Esophagus muscularis mucosa (tissue), 4 donors: ENCODE measurements around the gene BFSP2. TPM values are rescaled to one million over a fixed set of nuclear protein-coding genes. Genes with fewer than 3 reads are reported as not detected.
"Not testable (repeated sequence)": the region's sequence is repeated elsewhere in the genome, so short reads cannot be mapped to it uniquely, and the experiment has no call there.

Experiments
- DNase-seq: peaks from one replicate; pipeline ENCODE4 v3.0.0-alpha.2; 2017; ENCODE audit errors: extremely low spot score
- H3K27ac ChIP-seq, 4 donors: fragments of 200-600 bp; sonication (generic); replicated peaks in 1 of 4; 1 replicate in 3 of 4; 2 replicates in 1 of 4; pipeline ENCODE4 v1.5.1; 2016 to 2019; ENCODE audit warnings: mild to moderate bottlenecking in 1 of 4
- H3K27me3 ChIP-seq, 4 donors: fragments of 200-600 bp; sonication (generic); one replicate each; pipeline versions ENCODE4 v1.5.1 to v1.6.0; 2016 to 2019
- H3K36me3 ChIP-seq, 4 donors: fragments of 200-600 bp; sonication (generic); one replicate each; pipeline ENCODE4 v1.5.1; 2016 to 2019
- H3K4me1 ChIP-seq, 4 donors: fragments of 200-600 bp; sonication (generic); one replicate each; pipeline ENCODE4 v1.5.1; 2016 to 2019
- H3K4me3 ChIP-seq, 4 donors: fragments of 200-600 bp; sonication (generic); 1 replicate in 2 of 4; 2 replicates in 2 of 4; pipeline ENCODE4 v1.5.1; 2016 to 2019; ENCODE audit warnings: mild to moderate bottlenecking in 4 of 4, moderate library complexity in 1 of 4
- H3K9me3 ChIP-seq, 4 donors: fragments of 200-600 bp; sonication (generic); 1 replicate in 3 of 4; 2 replicates in 1 of 4; pipeline ENCODE4 v1.5.1; 2016 to 2019
- EP300 ChIP-seq: sonication (generic); formaldehyde crosslinking; IDR thresholded peaks from one replicate; pipeline ENCODE4 v1.6.1; 2017; ENCODE audit warnings: antibody characterized with exemption
- POLR2A ChIP-seq: fragments of 450-650 bp; IDR thresholded peaks from one replicate; pipeline ENCODE4 v1.6.1; 2017; ENCODE audit warnings: antibody characterized with exemption, moderate library complexity, mild to moderate bottlenecking, low read depth
- POLR2AphosphoS5 ChIP-seq, 2 donors: sonication (generic); formaldehyde crosslinking; IDR thresholded peaks; one replicate each; pipeline ENCODE4 v1.6.1; 2017; ENCODE audit warnings: antibody characterized with exemption in 2 of 2
- WGBS: methylation state at CpG from one replicate; pipeline ENCODE4 v1.1.5; 2018; 5-methylcytosine and 5-hydroxymethylcytosine counted together
- intact Hi-C: fragments of 100-400 bp; cut with DNase I; formaldehyde crosslinking; loops from one replicate; pipeline ENCODE4 v1.15.1; 2023
- total RNA-seq, 4 donors: library from RNA; depleted of rRNA; stranded (reverse); fragments of >200 nt; gene quantifications; one replicate each; pipeline versions ENCODE4 v1.1.0 to v1.2.1, GENCODE V29; 2016
- TF ChIP-seq, protein P1 (sequence below), 3 experiments: fragments of 200-600 bp in 2 of 3; fragments of 450-650 bp in 1 of 3; sonication (generic) in 2 of 3; IDR thresholded peaks; one replicate each; pipeline ENCODE4 v1.5.1; 2017 to 2019; ENCODE audit warnings: antibody characterized with exemption in 3 of 3, mild to moderate bottlenecking in 2 of 3, moderate library complexity in 1 of 3

BFSP2 gene
- total RNA-seq, 4 donors from 2014 or later, result not detected

DNA sequence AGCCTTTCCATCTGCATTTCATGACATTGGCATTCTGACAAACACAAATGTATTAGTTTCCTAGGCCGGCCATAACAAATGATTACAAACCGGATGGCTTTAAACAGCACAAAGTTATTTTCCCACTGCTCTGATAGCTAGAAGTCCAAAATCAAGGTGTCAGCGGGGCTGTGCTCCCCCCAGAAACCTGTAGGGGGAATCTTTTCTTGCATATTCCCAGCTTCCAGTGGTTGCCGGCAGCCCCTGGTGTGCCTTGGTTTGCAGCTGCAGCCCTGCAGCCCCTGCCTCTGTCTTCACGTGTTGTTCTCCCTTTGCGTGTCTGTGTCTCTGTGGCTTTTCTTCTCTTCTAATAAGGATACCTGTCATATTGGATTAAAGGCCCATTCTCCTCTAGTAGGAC lies 94.6 kb downstream of the BFSP2 start:
- no peaks in the 10 kb centered on the region for H3K36me3 ChIP-seq
- no peak overlapping the region for H3K27ac ChIP-seq
- no peak overlapping the region for H3K4me3 ChIP-seq
- WGBS, result 72% methylated on average over 6 of the region's 6 CpGs
- TF ChIP-seq POLR2AphosphoS5 (IDR thresholded peaks at IDR 0.05) (no peak), POLR2A (no peak)
- TF ChIP-seq, protein P1, sequence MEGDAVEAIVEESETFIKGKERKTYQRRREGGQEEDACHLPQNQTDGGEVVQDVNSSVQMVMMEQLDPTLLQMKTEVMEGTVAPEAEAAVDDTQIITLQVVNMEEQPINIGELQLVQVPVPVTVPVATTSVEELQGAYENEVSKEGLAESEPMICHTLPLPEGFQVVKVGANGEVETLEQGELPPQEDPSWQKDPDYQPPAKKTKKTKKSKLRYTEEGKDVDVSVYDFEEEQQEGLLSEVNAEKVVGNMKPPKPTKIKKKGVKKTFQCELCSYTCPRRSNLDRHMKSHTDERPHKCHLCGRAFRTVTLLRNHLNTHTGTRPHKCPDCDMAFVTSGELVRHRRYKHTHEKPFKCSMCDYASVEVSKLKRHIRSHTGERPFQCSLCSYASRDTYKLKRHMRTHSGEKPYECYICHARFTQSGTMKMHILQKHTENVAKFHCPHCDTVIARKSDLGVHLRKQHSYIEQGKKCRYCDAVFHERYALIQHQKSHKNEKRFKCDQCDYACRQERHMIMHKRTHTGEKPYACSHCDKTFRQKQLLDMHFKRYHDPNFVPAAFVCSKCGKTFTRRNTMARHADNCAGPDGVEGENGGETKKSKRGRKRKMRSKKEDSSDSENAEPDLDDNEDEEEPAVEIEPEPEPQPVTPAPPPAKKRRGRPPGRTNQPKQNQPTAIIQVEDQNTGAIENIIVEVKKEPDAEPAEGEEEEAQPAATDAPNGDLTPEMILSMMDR (IDR thresholded peaks at IDR 0.05), result peak; percentile 11 to 42 (median 25)
- no peaks in the 10 kb centered on the region for H3K27me3 ChIP-seq
- H3K4me1 ChIP-seq, result no peaks in the 10 kb centered on the region
- intact Hi-C loops, result no loop called here
- DNase-seq, result peak; percentile 88
- H3K9me3 ChIP-seq, result no peaks in the 10 kb centered on the region

DNA sequence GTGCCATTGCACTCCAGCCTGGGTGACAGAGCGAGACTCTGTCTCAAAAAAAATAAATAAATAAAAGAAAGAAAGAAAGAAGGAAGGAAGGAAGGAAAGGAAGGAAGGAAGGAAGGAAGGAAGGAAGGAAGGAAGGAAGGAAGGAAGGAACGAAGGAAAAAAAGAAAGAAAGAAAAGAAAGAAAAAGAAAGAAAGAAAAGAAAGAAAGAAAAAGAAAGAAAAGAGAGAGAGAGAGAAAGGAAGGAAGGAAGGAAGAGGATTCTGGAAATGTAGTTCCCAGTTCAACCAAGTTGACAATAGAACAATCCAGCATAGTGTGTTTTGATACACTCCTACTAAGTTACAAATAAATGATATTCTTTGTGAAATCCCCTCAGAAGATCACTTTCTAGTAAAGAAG lies 102.7 kb downstream of the BFSP2 start:
- H3K27me3 ChIP-seq, H3K9me3 ChIP-seq, H3K27ac ChIP-seq, H3K36me3 ChIP-seq, H3K4me3 ChIP-seq, intact Hi-C loops, H3K4me1 ChIP-seq, DNase-seq: not testable (repeated sequence)
- 100% methylated on average over 1 of the region's 2 CpGs for WGBS

DNA sequence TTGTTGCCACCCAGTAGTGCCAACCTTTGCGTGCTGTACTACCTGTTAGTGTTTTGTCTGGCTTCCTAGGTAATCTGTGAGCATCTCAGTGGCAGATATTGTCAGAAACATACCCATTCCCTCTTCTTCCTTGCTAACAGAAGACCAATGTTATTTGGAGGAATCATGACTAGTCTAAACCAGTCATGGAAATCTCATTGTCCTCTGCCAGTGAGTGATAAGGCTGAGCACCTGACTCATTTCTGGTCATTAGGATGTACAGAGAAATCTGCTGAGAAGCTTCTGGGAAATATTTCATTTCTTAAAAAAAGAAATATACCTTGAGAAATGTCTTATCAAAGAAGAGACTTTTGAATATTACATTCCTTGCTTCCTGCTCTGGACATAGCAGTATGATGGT lies 103.6 kb downstream of the BFSP2 start:
- Histone ChIP-seq H3K27ac (no peak overlapping the region), H3K9me3 (no peaks in the 10 kb centered on the region), H3K4me3 (no peak overlapping the region), H3K36me3 (no peaks in the 10 kb centered on the region), H3K4me1 (no peaks in the 10 kb centered on the region), H3K27me3 (no peaks in the 10 kb centered on the region)
- no peak for TF ChIP-seq EP300
- no peak for TF ChIP-seq POLR2AphosphoS5 (IDR thresholded peaks at IDR 0.05)
- no peak for TF ChIP-seq POLR2A
- TF ChIP-seq, protein P1 (IDR thresholded peaks at IDR 0.05), result no peak
- DNase-seq, result peak; percentile 24
- 100% methylated on average over 1 of the region's 1 CpG for WGBS
- intact Hi-C loops, result no loop called here

DNA sequence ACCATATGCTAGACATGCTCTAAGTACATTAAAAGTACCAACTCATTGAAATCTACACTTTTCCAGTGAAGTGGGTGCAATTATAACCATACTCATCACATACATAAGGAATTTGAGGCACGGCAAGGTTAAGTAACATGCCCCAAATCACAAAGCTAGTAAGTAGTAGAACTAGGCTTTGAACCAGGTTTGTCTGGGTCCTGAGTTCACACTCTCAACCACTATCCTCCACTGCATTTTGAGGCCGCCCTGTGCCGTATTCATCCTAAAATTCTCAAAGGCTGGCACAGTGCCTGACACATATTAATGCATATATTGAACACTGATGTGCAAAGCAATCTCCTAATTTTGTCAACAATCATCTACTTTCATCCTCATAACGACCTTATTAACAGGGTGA lies 104.9 kb downstream of the BFSP2 start:
- Histone ChIP-seq H3K27me3 (no peaks in the 10 kb centered on the region), H3K27ac (no peak overlapping the region), H3K9me3 (no peaks in the 10 kb centered on the region), H3K4me1 (no peaks in the 10 kb centered on the region), H3K36me3 (no peaks in the 10 kb centered on the region), H3K4me3 (no peak overlapping the region)
- peak; percentile 55 for DNase-seq
- no peak for TF ChIP-seq EP300
- no peak for TF ChIP-seq POLR2AphosphoS5 (IDR thresholded peaks at IDR 0.05)
- intact Hi-C loops, result no loop called here
- 85% methylated on average over 4 of the region's 4 CpGs for WGBS

DNA sequence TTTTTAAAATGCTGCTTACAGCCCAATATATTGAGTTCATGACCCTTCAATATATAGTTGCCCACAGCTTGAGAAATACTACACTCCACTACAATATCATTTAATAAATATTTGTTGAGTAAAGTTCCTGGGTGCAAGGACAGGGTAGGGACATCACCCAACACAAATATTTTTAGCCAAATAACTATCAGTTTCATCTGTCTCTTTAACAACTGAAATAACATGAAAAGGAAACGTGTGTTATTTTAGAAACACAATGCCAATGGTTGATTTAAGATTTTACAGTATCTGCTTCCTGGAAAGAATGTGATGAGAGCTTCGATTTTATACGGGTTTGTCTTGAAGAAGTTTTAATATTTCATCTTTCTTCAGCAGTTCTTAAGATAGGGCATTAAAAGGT lies 106.0 kb downstream of the BFSP2 start:
- no peak for DNase-seq
- 27% methylated on average over 3 of the region's 3 CpGs for WGBS
- H3K4me3 ChIP-seq, result no peak overlapping the region
- no peaks in the 10 kb centered on the region for H3K36me3 ChIP-seq
- intact Hi-C loops, result no loop called here
- TF ChIP-seq POLR2AphosphoS5 (IDR thresholded peaks at IDR 0.05) (no peak), POLR2A (no peak), EP300 (no peak)
- TF ChIP-seq, protein P1 (IDR thresholded peaks at IDR 0.05), result no peak
- no peaks in the 10 kb centered on the region for H3K9me3 ChIP-seq
- H3K27ac ChIP-seq, result no peak overlapping the region
- H3K27me3 ChIP-seq, result no peaks in the 10 kb centered on the region
- no peaks in the 10 kb centered on the region for H3K4me1 ChIP-seq

DNA sequence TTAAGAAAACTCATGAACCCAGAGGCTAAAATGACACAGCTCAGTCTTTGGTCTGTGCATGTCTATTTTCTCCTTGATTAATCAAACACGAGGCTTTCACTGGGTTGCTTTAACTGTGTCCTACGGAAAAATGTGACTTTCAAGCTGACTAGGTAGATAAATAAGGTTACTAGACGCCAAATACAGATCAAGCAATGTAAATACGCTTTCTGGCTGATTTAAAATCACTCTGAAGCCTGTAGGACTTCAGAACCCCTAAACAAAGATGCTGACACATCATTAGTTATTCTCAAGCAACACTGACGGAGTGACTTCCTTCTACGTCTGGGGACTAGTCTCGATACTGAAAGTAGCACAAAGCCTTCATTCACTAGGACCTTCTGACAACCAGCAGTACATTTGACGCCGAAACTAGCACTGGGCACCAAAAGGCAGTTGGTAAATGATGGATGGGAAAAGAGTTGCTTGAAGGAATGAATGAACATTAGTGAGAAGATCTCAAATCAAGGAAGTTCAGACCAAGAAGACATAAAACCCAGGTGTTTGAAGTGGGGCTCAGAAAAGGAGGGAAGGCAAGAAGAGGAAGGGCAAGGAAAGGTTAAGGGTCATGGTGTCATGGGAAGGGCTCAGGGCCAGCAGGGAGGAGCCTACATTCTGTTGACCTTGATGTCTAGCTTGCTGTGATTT lies 106.5 kb downstream of the BFSP2 start:
- DNase-seq, result peak; percentile 90
- Histone ChIP-seq H3K27ac (no peak overlapping the region), H3K4me3 (peak overlapping the region in 1 of 4 donors; percentile 1), H3K36me3 (no peaks in the 10 kb centered on the region), H3K27me3 (no peaks in the 10 kb centered on the region), H3K9me3 (no peaks in the 10 kb centered on the region), H3K4me1 (no peaks in the 10 kb centered on the region)
- 43% methylated on average over 9 of the region's 9 CpGs for WGBS
- TF ChIP-seq POLR2A (no peak), EP300 (no peak), POLR2AphosphoS5 (IDR thresholded peaks at IDR 0.05) (no peak)
- TF ChIP-seq, protein P1 (IDR thresholded peaks at IDR 0.05), result no peak
- intact Hi-C loops, result no loop called here
